Stimulated activated CD4-positive, alpha-beta T cell treated with anti-CD3 and anti-CD28 coated beads, TNF-alpha, amount 100 ng/mL, for 24 hours (primary cell): ENCODE results near the gene CSPG5.

Experiments used
- DNase-seq, 3 experiments: peaks; one replicate each; pipeline ENCODE4 v3.0.0-alpha.2; 2020; ENCODE audit warnings: low read depth in 3 of 3

Gene CSPG5

DNA sequence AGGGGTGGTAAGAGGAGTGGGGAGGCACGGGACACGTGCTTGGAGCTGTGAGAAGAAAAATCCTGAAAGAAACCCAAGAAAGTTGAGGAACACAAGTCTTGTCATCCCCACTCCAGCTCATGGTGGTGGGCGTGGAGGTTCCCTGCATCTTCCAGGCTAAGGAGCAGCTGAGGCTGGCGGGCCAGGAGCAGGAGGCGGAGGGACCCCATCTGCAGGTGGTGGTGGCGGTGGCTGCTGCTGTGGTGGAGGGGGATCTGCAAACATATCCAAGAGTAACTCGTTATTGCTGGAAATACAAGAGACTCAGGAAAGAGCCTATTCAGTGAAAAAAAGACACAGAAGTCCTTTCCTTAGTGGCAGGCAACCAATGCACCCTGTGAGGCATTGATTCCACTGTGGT lies 9.4 kb upstream of the CSPG5 start:
- no peak for DNase-seq

- DNase-seq = no peak
These were observed 8.1 kb upstream of the CSPG5 start for GRCh38 chr3:47586746-47587145.

DNA sequence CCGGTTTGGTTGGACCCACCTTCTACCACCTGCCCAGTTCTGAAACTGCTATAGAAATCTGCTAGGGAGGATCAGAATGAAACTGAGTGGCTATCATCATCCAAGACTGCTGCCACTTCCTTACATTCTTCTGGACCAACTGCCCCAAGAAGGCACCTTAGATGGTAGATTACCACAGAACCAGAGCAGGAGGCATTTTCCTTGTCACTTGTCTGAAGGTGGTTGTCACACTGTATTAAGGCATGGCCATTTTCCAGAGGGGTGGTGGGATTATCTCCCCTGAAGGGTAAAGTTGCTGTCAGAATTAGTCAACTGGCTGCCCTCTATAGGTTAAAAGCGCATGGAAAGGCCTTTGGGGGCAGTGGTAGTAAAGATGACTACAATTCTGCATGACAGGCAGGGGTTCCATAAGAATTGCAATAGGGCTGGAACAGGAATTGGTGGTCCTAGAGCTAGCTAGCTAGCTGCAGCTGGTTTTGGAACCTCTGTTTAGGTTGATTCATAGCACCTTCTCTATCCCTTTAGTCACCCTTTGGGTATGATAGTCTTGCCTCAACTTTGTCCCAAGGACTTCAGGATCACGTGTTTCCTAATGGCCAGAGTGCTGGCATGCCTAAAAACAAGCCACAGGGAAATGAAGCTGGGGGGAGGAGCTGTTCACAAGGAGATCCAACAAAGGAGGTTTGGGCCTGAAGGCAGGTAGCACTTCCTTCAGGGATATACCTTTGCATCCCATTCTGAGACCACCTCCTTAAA lies 4.8 kb upstream of the CSPG5 start:
- no peak for DNase-seq

DNA sequence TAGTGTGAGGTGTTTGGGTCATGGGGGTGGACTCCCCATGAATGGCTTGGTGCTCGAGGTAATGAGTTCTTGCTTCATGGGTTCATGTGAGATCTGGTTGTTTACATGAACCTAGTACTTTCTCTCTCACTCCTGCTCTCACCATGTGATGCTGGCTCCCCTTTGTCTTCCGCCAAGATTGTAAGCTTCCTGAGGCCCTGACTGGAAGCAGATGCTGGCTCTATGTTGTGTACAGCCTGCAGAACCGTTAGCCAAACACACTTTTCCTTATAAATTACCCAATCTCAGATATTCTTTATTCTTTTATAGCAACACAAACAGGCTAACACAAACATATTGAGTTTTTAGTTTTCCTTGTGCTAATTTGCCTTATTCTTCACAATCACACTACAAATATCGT lies 3.2 kb upstream of the CSPG5 start:
- DNase-seq = no peak

DNA sequence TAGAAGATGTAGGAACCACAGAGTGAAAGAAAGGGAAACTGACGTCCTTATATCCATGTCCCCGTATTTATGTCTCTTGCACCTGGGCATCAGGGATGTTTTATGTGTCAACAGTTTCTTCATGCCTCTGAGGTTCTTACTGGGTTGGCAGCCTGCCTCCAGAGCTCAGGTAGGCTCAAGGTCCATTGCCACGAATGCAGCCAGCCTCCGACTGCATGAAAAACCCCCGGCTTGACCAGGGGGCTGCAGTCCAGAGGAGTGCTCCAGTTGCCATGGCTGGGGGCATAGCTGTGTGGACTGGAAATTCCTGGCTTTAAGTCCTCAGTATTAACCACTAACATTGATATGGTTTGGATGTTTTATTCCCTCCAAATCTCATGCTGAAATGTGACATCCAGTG lies 2.8 kb upstream of the CSPG5 start:
- no peak for DNase-seq

- DNase-seq = no peak
These were observed 1.8 kb upstream of the CSPG5 start for GRCh38 chr3:47580481-47580880.

GRCh38 chr3:47579875-47580274 lies 1.2 kb upstream of the CSPG5 start:
- DNase-seq = no peak

GRCh38 chr3:47578119-47578632 lies 489 bp downstream of the CSPG5 start:
- peak in 2 of 3 experiments; percentile 11 to 22 for DNase-seq

DNA sequence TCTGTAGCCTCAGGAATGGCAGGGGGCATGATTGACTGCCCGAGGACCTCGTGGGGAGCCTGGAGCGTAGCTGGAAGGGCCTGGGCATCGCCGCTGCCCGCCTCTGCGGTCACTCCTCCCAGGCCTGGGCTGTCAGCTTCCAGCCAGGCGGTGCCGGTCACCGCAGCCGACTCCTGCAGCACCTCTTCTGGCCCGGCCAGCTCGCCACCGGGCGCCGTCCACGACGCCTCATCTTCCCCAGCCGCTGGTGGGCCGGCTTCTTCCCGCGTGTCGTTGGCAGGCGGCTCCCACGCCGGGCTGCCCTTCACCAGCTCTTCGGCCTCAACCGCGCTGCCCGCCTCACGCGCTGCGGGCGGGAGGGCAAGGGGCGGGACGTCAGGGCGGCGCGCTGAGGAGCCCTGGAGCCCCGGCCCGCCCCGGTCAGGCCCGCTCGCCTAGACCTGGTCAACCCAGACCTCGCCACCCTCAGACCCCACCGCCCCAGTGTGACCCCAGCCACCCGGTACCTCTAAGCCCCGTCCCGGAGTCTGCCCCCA lies 1.0 kb downstream of the CSPG5 start:
- no peak for DNase-seq

DNA sequence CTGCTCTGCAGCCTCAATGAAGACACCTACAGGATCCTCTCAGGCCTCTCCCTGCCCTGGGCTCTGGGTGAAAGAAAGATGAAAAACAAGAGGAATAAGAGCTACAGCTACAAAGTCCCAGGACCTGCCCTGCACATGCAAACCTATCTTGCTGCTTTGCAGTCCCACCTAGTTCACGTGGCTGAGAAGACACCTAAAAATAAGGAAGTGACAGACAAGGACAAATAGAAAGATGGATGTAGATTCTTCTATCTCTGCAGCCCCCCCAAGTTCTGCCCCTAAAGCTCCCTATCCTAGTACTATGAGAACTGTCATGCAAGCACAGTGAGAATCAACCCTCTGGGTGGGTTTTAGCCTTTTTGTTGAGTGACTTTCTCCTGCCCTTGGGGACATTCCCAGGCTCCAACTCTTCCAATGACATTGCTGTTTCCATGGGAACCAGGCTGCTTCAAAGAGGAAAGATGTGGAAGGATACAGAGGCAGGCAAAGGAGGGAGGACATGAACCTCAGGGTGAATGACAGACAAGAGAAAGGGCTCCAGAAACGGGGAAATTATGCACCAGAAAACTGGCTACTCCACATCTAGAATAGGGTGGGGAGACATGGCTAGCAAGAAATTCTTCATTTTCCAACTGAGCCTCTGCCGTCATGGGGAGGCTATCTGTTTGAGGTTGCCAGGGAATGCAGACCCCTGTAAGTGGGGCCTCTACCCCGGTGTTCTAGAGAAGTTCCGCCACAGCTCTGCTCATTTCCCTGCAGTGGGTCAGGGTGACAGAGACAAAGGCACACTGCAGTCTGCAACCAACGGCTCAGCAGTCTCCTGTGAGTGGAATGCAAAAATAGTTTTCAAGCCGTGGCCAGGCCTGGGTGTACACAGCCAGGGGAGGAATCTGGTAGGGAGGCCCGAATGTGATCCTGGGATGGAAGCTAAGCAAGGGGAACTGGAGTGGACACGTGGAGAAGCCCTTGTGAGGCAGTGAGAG lies 5.2 kb downstream of the CSPG5 start:
- no peak for DNase-seq

DNA sequence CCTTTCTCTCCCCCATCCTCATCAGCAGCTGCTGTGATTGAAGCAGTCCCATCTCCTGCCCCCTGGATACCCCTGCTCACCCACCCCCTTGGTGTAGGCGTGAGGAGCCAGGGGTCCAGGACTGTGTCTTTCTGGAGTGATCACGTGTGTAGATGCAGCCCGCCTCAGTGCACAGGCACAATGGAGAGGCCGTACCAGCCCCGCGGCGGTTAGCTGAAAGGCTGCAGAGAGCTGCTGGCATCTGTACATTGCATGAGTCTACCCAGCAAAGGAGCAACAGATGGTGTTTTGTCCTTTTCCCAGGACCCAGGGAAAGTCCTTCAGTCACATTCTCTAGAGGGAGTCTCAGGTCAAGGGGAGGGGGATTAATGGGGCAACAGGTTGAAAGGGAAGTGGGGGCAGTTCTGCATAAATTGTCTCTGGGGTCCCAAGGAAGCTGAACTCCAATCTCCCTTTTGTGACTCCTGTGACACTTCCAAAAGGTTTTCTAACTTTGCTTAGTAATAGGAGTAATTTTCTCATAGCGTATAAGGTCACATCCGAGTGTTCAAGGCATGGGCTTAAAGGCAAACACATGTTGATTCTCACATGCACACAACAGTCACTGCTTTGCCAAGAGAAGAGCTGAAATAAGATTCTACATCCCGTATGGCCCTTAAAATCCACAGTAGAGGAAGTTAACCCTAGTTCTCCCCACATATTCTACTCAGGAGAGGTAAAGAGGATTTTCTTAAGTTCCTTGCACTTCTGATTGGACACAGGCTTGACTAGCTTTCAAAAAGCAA lies 7.1 kb downstream of the CSPG5 start:
- DNase-seq = no peak

- DNase-seq = no peak
These were observed 9.8 kb downstream of the CSPG5 start for GRCh38 chr3:47568901-47569300.

- no peak for DNase-seq
These were observed 11.5 kb downstream of the CSPG5 start for GRCh38 chr3:47567149-47567548.

GRCh38 chr3:47566667-47567066 lies 12.0 kb downstream of the CSPG5 start:
- DNase-seq = no peak

DNA sequence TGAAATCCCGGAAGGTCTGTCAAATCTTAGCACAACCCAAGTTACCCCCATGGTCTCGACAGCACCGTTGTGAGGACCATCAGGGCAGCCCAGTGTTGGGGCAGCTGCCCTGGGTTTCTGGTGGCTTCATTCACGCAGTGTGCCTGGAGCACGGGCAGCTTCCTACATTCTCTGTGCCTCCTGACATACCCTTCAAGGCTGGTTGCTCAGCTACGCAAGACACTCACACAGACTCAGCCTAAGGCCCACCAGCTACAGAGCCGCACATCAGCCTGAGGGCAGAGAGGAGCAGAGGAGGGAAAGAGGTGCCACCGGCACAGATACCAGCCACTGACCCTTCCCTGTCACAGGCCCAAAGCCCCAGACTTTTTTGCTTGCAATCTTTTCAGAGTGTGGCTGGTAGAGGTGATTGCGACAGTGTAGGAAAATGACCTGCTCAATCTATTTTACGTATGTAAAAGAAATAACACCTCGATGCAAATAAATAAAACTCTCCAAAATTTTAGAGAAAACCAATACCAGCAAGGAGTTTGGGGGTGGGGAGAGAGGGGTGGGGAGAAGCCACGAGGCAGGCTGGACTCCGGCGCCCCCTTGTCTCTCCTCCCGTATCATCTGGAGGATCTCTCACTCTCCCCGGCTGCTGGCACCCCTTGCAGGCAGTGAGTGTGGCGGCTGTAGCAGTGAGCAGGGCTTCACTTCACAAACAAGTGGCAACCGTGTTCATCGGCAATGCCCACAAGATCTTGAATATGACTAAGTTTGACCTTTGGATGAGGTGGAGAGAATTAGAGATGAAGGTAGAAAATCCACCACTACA lies 12.7 kb downstream of the CSPG5 start:
- no peak for DNase-seq

- no peak for DNase-seq
These were observed 22.3 kb downstream of the CSPG5 start for GRCh38 chr3:47556351-47556750.

DNA sequence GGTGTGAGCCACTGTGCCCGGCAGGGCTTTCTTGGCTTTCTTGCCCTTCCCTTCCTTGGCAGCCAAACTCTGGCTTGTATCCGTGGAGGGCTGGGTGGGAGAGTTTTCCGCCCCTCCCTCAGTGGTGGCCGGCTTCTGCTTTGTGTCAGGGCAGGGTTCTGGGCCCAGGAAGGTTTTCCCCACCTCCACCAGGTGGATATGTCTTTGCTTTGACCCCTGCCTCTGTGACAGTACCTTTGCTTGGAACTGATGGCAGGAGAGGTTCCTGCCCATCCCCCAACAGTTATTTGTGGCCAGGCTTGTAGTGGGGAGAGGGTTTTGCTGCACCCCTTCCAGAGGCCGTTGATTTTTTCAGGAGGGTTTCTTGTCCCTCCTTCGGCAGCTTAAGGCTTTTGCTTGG lies 24.3 kb downstream of the CSPG5 start:
- DNase-seq = no peak

DNA sequence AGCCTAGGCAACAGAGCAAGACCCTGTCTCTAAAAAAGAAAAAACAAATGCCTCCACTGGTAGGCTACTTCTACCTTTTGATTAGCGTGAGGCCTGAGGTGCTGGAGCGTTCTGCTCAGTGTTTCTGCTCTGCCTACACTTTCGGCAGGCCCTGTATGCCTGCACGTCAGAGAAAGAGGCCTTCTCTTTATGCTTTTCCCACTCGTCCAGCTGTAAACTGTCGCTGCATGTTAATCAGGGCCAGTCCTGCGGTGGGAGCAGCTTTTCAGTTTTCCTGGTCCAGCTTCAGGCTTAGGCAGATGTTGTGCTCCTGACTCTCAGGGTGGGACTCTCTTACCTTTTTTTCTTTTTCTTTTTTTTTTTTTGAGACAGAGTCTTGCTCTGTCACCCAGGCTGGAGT lies 25.3 kb downstream of the CSPG5 start:
- no peak for DNase-seq

GRCh38 chr3:47542471-47543173 lies 36.0 kb downstream of the CSPG5 start:
- DNase-seq = no peak

DNA sequence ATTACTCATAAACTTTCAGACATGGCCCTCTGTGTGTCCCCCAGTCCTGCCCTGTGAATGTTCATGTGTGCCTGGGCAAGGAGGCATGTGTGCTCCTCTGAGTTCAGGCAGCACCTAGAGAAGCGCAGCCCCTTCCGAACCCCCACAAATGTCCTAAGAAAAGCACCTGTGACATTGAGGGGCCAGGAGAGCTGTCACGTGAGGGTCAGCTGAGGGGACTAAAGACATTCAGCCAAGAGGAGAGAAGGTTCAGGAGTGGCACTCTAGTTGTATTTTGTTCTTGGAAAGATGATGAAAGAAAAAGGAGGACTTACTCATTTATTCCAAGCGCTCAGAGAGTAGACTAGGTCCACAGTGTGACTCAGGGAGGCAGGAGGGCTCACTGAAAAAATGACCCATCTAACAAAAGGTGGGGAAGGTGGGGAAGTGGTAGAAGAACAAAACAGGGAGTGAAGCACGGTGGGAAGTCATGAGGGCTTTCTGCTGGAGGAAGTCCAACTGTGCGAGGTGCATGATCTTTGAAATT lies 37.0 kb downstream of the CSPG5 start:
- DNase-seq = no peak
